Uterus (tissue), 4 donors: ENCODE data around the gene MUSTN1. TPM values are rescaled to one million over a fixed set of nuclear protein-coding genes. Genes with fewer than 3 reads are reported as not detected.
A peak's percentile ranks its signal among the peaks of the same experiment; 100 is the strongest.

Experiments
- DNase-seq, 2 donors: peaks; one replicate each; pipeline ENCODE4 v3.0.0-alpha.2; 2019 to 2020
- H3K27ac ChIP-seq, 2 donors: fragments of 200-600 bp; sonication (generic); 1 replicate in 1 of 2; 2 replicates in 1 of 2; pipeline ENCODE4 v1.5.1; 2016 to 2018
- H3K27me3 ChIP-seq, 2 donors: fragments of 200-600 bp; sonication (generic); one replicate each; pipeline ENCODE4 v1.5.1; 2018 to 2019; ENCODE audit warnings: control low read depth in 1 of 2
- H3K36me3 ChIP-seq, 2 donors: fragments of 200-600 bp; sonication (generic); one replicate each; pipeline ENCODE4 v1.5.1; 2019; ENCODE audit warnings: control low read depth in 1 of 2
- H3K4me1 ChIP-seq, 2 donors: fragments of 200-600 bp; sonication (generic); one replicate each; pipeline ENCODE4 v1.5.1; 2018 to 2019; ENCODE audit warnings: control low read depth in 1 of 2
- H3K4me3 ChIP-seq, 2 donors: fragments of 200-600 bp; sonication (generic); 1 replicate in 1 of 2; 2 replicates in 1 of 2; pipeline ENCODE4 v1.5.1; 2018 to 2019; ENCODE audit warnings: mild to moderate bottlenecking in 1 of 2
- H3K9me3 ChIP-seq, 2 donors: fragments of 200-600 bp; sonication (generic); one replicate each; pipeline ENCODE4 v1.5.1; 2019; ENCODE audit warnings: control low read depth in 1 of 2
- POLR2A ChIP-seq, 2 donors: fragments of 450-650 bp; IDR thresholded peaks; one replicate each; pipeline ENCODE4 v1.6.1; 2016; ENCODE audit warnings: antibody characterized with exemption in 2 of 2, mild to moderate bottlenecking in 1 of 2, moderate library complexity in 1 of 2
- intact Hi-C: fragments of 100-400 bp; cut with DNase I; formaldehyde crosslinking; loops from one replicate; pipeline ENCODE4 v1.15.1; 2023; ENCODE audit warnings: low total_unique reads
- total RNA-seq, 4 donors: library from RNA; depleted of rRNA in 3 of 4; stranded (reverse); fragments of >200 nt in 3 of 4; gene quantifications; one replicate each; pipeline versions ENCODE4 v1.1.0 to v1.2.4, GENCODE V29; 2014 to 2023
- TF ChIP-seq, protein P1 (sequence below), 4 experiments: fragments of 200-600 bp in 2 of 4; fragments of 450-650 bp in 2 of 4; sonication (generic) in 2 of 4; IDR thresholded peaks; one replicate each; pipeline ENCODE4 v1.5.1; 2016 to 2019; ENCODE audit warnings: antibody characterized with exemption in 4 of 4, mild to moderate bottlenecking in 2 of 4, moderate library complexity in 1 of 4
- donor health status: DM: yes; HTN: yes; CAD: no.

Gene MUSTN1
- total RNA-seq, 4 donors from 2014 or later: 1.8 to 35.2 (median 8.7) TPM; not detected in 1

DNA sequence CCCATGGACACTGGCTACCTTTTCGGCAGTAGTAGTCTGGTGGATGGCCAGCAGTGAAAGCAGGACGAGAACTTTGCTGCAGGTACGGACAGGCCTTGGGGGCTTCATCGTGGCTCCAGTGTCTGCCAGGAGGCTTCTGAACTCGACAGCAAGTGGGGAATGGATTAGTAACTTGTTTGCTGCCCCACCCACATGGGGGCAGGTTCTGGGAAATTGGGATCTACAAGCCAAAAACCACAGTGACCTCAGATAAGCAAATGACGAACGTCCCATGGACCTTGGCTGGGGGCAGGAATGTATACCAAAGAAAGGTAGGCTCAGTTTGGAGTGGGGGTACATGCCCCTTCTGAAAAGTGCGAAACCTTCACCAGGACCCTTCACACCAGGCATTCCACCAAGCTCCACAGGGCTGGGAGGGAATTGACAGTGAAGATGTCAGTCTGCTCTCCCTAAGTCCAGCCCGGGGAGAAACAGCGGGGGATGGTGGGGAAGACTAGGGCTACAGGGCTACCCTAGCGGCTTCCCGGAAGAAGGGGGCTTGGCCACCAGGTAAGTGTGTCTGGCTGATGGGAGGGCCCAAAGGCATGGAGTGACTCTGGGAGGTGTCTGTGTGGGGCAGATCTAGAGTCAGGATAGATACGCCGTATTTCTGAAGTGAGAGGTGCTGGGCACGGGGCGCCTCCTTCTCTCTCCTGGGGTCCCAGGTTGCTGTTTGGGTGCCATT, 4.1 kb downstream of the MUSTN1 start, which contains the start of gene ITIH4:
Gene ITIH4, minus strand, starts transcription at position 138 of the 724 bp plus-strand sequence. Its CDS starts 30 bp downstream, at position 108.
- no peak within 1 kb of the TSS for H3K4me3 ChIP-seq
- DNase-seq: no peak
- no peaks in the 10 kb centered on the region for H3K36me3 ChIP-seq
- H3K9me3 ChIP-seq: no peaks in the 10 kb centered on the region
- H3K27ac ChIP-seq: peak within 1 kb of the TSS; percentile 18 to 55
- no peak for TF ChIP-seq POLR2A (IDR thresholded peaks at IDR 0.05)
- TF ChIP-seq, protein P1, sequence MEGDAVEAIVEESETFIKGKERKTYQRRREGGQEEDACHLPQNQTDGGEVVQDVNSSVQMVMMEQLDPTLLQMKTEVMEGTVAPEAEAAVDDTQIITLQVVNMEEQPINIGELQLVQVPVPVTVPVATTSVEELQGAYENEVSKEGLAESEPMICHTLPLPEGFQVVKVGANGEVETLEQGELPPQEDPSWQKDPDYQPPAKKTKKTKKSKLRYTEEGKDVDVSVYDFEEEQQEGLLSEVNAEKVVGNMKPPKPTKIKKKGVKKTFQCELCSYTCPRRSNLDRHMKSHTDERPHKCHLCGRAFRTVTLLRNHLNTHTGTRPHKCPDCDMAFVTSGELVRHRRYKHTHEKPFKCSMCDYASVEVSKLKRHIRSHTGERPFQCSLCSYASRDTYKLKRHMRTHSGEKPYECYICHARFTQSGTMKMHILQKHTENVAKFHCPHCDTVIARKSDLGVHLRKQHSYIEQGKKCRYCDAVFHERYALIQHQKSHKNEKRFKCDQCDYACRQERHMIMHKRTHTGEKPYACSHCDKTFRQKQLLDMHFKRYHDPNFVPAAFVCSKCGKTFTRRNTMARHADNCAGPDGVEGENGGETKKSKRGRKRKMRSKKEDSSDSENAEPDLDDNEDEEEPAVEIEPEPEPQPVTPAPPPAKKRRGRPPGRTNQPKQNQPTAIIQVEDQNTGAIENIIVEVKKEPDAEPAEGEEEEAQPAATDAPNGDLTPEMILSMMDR (IDR thresholded peaks at IDR 0.05): no peak
- H3K27me3 ChIP-seq: no peaks in the 10 kb centered on the region
- intact Hi-C loops: no loop called here
- no peaks in the 10 kb centered on the region for H3K4me1 ChIP-seq

DNA sequence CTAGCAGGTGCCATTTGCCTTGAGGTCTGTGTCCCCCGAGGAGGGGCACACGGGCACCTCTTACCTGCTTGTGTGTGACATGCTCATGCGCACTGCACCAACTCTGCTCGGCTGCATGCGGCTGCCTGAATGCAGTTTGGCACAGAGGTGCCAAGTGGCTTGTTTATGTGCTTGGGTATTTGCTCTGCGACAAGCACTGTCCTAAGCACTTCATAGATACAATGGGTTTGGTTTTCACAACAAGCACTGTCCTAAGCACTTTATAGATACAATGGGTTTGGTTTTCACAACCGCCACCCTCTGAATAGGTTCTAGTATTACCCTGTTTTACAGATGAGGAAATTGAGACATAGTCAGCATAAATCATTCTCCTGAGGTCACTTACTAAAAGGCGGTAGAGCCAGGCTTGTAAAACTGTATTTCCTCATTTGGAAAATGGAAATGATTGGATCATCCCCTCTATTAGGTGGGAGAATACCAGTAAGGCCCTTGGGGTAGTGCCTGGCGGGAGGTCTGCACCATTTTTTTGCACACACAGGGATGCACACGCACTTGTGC, 4.8 kb downstream of the MUSTN1 start:
- Histone ChIP-seq H3K4me1 (no peaks in the 10 kb centered on the region), H3K27me3 (no peaks in the 10 kb centered on the region), H3K27ac (peak overlapping the region in 1 of 2 donors; percentile 55), H3K36me3 (no peaks in the 10 kb centered on the region), H3K4me3 (no peak overlapping the region), H3K9me3 (no peaks in the 10 kb centered on the region)
- intact Hi-C loops: no loop called here
- no peak for DNase-seq
- TF ChIP-seq, protein P1 (IDR thresholded peaks at IDR 0.05): no peak
- no peak for TF ChIP-seq POLR2A (IDR thresholded peaks at IDR 0.05)

DNA sequence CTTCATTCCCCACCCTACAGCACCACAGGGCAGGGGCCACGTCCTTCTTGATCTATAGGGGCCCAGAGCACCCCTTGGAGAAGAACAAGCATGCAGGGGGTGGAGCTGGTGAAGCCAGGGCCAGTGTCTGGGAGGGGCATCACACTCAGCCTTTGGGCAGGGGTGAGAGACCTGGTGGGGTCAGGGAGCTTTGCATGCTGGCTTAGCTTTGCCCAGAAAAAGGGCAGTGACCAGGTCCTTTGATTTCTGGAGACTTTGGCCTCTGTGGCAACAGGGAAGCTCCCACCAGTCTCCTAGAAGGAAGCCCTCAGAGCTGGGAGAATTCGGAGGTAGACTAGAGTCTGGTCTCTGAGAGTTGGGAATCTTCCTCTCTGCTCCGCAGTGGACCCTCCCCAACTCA, 5.3 kb downstream of the MUSTN1 start:
- DNase-seq: no peak

DNA sequence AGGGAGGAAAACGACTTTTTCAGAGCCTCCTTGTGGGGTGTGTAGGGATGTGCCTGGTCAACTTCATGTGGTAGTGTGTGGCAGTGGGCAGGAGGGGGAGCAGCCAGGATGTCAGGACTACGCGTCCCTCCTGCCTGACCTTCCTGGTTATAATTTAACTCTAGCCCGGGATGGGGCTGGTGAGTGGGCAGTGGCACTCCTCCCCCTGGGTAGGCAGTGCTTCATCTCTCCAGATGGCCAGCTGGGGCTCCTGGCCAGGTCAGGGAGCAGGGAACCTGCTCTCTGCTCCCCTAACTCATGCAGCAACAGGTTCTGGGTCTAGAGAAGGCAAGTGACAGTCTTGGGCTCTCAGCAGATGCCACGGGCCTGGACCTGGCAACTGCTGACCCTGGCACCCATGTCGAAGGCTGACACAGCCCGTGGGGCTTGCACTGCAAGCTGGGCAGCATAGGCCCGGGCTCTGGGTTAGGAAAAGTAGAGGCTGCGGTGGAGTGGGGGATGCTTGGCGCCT, 6.9 kb downstream of the MUSTN1 start:
- no peaks in the 10 kb centered on the region for H3K4me1 ChIP-seq
- no peaks in the 10 kb centered on the region for H3K9me3 ChIP-seq
- no peak for DNase-seq
- no peaks in the 10 kb centered on the region for H3K36me3 ChIP-seq
- intact Hi-C loops: no loop called here
- H3K4me3 ChIP-seq: no peak overlapping the region
- no peak overlapping the region for H3K27ac ChIP-seq
- TF ChIP-seq, protein P1 (IDR thresholded peaks at IDR 0.05): no peak
- TF ChIP-seq POLR2A (IDR thresholded peaks at IDR 0.05): no peak
- H3K27me3 ChIP-seq: no peaks in the 10 kb centered on the region

More for the DNA sequence above, 5.3 kb downstream of the MUSTN1 start:
- no peak overlapping the region for H3K27ac ChIP-seq
- intact Hi-C loops: no loop called here
- TF ChIP-seq, protein P1 (IDR thresholded peaks at IDR 0.05): no peak
- TF ChIP-seq POLR2A (IDR thresholded peaks at IDR 0.05): no peak
- no peak overlapping the region for H3K4me3 ChIP-seq
- H3K4me1 ChIP-seq: no peaks in the 10 kb centered on the region
- no peaks in the 10 kb centered on the region for H3K27me3 ChIP-seq
- H3K9me3 ChIP-seq: no peaks in the 10 kb centered on the region
- H3K36me3 ChIP-seq: no peaks in the 10 kb centered on the region

GRCh38 chr3:52827441-52827840, 7.4 kb downstream of the MUSTN1 start:
- no peak for TF ChIP-seq POLR2A (IDR thresholded peaks at IDR 0.05)
- TF ChIP-seq, protein P1 (IDR thresholded peaks at IDR 0.05): no peak
- Histone ChIP-seq H3K36me3 (no peaks in the 10 kb centered on the region), H3K27ac (no peak overlapping the region), H3K9me3 (no peaks in the 10 kb centered on the region), H3K27me3 (no peaks in the 10 kb centered on the region), H3K4me3 (no peak overlapping the region), H3K4me1 (no peaks in the 10 kb centered on the region)
- DNase-seq: no peak
- intact Hi-C loops: no loop called here
